ENCODE results near the gene PRDM10. TPM values are rescaled to one million over a fixed set of nuclear protein-coding genes. Genes with fewer than 3 reads are reported as not detected.

Gene PRDM10
- total and polyA plus RNA-seq, 10 of the 15 experiments (the other 5 are each of a cell fraction or from before 2014, with no cell fraction given), result 0.93 to 6.2 (median 4.1) TPM

DNA sequence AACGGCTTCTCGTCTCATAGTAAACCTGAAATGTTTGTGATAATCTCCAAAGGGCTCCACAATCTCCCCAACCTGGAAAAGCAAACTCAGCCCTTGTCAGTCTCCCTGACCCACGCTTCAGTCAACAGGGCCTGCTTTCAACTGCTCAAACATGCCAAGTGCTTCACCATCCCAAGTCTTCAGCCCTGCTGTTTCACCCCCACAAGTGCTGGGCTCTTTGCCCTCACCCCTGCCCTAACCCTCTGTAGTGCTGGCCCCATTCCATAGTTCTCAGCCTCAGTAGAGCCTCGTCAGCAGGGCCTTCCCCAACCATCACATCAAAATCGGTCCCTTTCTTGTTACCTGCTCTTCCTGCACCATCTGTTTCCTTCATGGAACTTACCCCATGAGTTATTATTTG lies 63.9 kb downstream of the PRDM10 start:
- Histone ChIP-seq H4K20me1 (ENCODE audit: control insufficient read depth, insufficient read depth) (no peaks in the 10 kb centered on the region), H3K27me3 (replicated peaks in 1 of 2; ENCODE audit: control insufficient read depth in 2 of 2, insufficient read depth in 2 of 2, low read length in 1 of 2) (no peaks in the 10 kb centered on the region), H3K4me3 (no peak overlapping the region), H3K4me1 (ENCODE audit: control insufficient read depth, insufficient read depth, low read length) (no peaks in the 10 kb centered on the region), H2AFZ (ENCODE audit: control insufficient read depth, low read depth, low read length) (no peak overlapping the region), H3K79me2 (ENCODE audit: control insufficient read depth, insufficient read depth, low read length) (no peaks in the 10 kb centered on the region), H3K27ac (ENCODE audit: control insufficient read depth, insufficient read depth) (no peak overlapping the region), H3K36me3 (ENCODE audit: control insufficient read depth in 2 of 2, insufficient read depth in 2 of 2, low read length in 1 of 2) (peaks cover 0 to 2% of the 10 kb centered on the region in 2 experiments; a peak in 2 of 4 replicates), H3K4me2 (ENCODE audit: control insufficient read depth, insufficient read depth) (no peak overlapping the region), H3K9ac (ENCODE audit: control insufficient read depth, insufficient read depth, low read length) (no peak overlapping the region), H3K9me3 (replicated peaks; ENCODE audit: control insufficient read depth, insufficient read depth, low read length) (no peaks in the 10 kb centered on the region)
- ATAC-seq (no peak), DNase-seq (ENCODE audit: low read depth, low spot score) (no peak), FAIRE-seq (no peak)
- RAD21 ChIA-PET (ENCODE audit: unreplicated experiment), result no interaction called here
- in situ Hi-C loops (cut with MboI), result no loop called here
- POLR2A ChIA-PET, result no interaction called here
- BruUV-seq (replicated peaks), result no TSS peak
- TF ChIP-seq BCL11A (IDR thresholded peaks at IDR 0.05; ENCODE audit: low read depth, low read length) (no peak), NRF1 (conservative IDR thresholded peaks at IDR 0.05; ENCODE audit: low read depth, low read length) (no peak), CREM (IDR thresholded peaks at IDR 0.05; ENCODE audit: low read depth) (no peak), SPI1 (IDR thresholded peaks at IDR 0.05; ENCODE audit: borderline replicate concordance, insufficient read depth, low read depth, low read length) (no peak), RELA (IDR thresholded peaks at IDR 0.05; ENCODE audit: borderline replicate concordance, partially characterized antibody) (no peak), HCFC1 (IDR thresholded peaks at IDR 0.05; ENCODE audit: low read length) (no peak), IKZF1 (conservative IDR thresholded peaks at IDR 0.05) (no peak), JUND (IDR thresholded peaks at IDR 0.05; ENCODE audit: low read depth, low read length) (no peak), CEBPB (IDR thresholded peaks at IDR 0.05; ENCODE audit: borderline replicate concordance in 1 of 2, low read depth in 2 of 2, low read length in 2 of 2) (no peak), RB1 (IDR thresholded peaks at IDR 0.05; ENCODE audit: borderline replicate concordance) (no peak)
- TF ChIP-seq, protein P1, sequence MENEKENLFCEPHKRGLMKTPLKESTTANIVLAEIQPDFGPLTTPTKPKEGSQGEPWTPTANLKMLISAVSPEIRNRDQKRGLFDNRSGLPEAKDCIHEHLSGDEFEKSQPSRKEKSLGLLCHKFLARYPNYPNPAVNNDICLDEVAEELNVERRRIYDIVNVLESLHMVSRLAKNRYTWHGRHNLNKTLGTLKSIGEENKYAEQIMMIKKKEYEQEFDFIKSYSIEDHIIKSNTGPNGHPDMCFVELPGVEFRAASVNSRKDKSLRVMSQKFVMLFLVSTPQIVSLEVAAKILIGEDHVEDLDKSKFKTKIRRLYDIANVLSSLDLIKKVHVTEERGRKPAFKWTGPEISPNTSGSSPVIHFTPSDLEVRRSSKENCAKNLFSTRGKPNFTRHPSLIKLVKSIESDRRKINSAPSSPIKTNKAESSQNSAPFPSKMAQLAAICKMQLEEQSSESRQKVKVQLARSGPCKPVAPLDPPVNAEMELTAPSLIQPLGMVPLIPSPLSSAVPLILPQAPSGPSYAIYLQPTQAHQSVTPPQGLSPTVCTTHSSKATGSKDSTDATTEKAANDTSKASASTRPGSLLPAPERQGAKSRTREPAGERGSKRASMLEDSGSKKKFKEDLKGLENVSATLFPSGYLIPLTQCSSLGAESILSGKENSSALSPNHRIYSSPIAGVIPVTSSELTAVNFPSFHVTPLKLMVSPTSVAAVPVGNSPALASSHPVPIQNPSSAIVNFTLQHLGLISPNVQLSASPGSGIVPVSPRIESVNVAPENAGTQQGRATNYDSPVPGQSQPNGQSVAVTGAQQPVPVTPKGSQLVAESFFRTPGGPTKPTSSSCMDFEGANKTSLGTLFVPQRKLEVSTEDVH (IDR thresholded peaks at IDR 0.05; ENCODE audit: low read depth, partially characterized antibody), result no peak
- CTCF ChIA-PET, result interaction anchor here (1.5 kb wide), 1 partner anchor 194 kb away, joined by 6 read pairs; no protein-coding TSS in a partner anchor
- WGBS (ENCODE audit: insufficient coverage, insufficient replicate concordance, low lambda C conversion rate, missing lambda C conversion rate), result 71% methylated on average over 5 of the region's 5 CpGs
- SMC1A ChIA-PET (ENCODE audit: uncharacterized antibody, unreplicated experiment), result interaction anchor here (1.2 to 2.4 kb wide), 2 partner anchors 13 to 193 kb away, joined by 5 to 10 read pairs; no protein-coding TSS in a partner anchor
- intact Hi-C loops (cut with micrococcal nuclease; ENCODE audit: unreplicated experiment), result no loop called here

Measured in GM12878 (cell line).